Measurements from ENCODE around the gene HARBI1. TPM values are rescaled to one million over a fixed set of nuclear protein-coding genes. Genes with fewer than 3 reads are reported as not detected.

Gene HARBI1
- total RNA-seq, 1 experiment from 2014 or later: 6.3 TPM

- no peaks in the 10 kb centered on the region for H3K9me3 ChIP-seq (ENCODE audit: control insufficient read depth, low read depth, low read length)
- no peak overlapping the region for H2AK5ac ChIP-seq (ENCODE audit: insufficient read length, low read length)
- no peaks in the 10 kb centered on the region for H3K27me3 Mint-ChIP-seq (ENCODE audit: low read depth)
- H3K4me1 Mint-ChIP-seq: no peaks in the 10 kb centered on the region
- H3K23me2 ChIP-seq (ENCODE audit: insufficient read length, low read depth, low read length, poor library complexity, severe bottlenecking): no peaks in the 10 kb centered on the region
- H2AFZ ChIP-seq (ENCODE audit: low read length): no peak overlapping the region
- TF ChIP-seq, protein P1, sequence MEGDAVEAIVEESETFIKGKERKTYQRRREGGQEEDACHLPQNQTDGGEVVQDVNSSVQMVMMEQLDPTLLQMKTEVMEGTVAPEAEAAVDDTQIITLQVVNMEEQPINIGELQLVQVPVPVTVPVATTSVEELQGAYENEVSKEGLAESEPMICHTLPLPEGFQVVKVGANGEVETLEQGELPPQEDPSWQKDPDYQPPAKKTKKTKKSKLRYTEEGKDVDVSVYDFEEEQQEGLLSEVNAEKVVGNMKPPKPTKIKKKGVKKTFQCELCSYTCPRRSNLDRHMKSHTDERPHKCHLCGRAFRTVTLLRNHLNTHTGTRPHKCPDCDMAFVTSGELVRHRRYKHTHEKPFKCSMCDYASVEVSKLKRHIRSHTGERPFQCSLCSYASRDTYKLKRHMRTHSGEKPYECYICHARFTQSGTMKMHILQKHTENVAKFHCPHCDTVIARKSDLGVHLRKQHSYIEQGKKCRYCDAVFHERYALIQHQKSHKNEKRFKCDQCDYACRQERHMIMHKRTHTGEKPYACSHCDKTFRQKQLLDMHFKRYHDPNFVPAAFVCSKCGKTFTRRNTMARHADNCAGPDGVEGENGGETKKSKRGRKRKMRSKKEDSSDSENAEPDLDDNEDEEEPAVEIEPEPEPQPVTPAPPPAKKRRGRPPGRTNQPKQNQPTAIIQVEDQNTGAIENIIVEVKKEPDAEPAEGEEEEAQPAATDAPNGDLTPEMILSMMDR (conservative IDR thresholded peaks at IDR 0.05): no peak
- H4K5ac ChIP-seq (ENCODE audit: insufficient read length, low read depth, low read length): no peak overlapping the region
- H4K20me1 ChIP-seq (ENCODE audit: control insufficient read depth, insufficient read depth, insufficient read length): no peaks in the 10 kb centered on the region
- no peak overlapping the region for H3K4me2 ChIP-seq (ENCODE audit: insufficient read depth, insufficient read length, low read length)
- H3T11ph ChIP-seq (ENCODE audit: low read length): no peak overlapping the region
- no peak overlapping the region for H2BK20ac ChIP-seq (ENCODE audit: low read depth, low read length, poor library complexity, severe bottlenecking)
- H2BK120ac ChIP-seq (ENCODE audit: low read depth, low read length, poor library complexity, severe bottlenecking): no peak overlapping the region
- H3K9ac ChIP-seq (ENCODE audit: extremely low read depth, insufficient read length, low read length): no peak overlapping the region
- no peak overlapping the region for H3K23ac ChIP-seq (ENCODE audit: insufficient read length, low read depth, low read length)
- H4K91ac ChIP-seq (ENCODE audit: insufficient read length, low read depth, low read length): no peak overlapping the region
- no peak overlapping the region for H2BK12ac ChIP-seq (ENCODE audit: insufficient read length, low read depth, low read length)
- H3K14ac ChIP-seq (ENCODE audit: insufficient read depth, low read length): no peak overlapping the region
- no peak overlapping the region for H3K27ac ChIP-seq (ENCODE audit: insufficient read length, low read depth, low read length)
- H3K27ac Mint-ChIP-seq: 0 out of 7 replicates have a peak overlapping the region, but pooled peaks of 1 of the 3 experiments have one; percentile 15
- no CpG with 5 or more reads among the region's 15 CpGs for WGBS (ENCODE audit: extremely low coverage, insufficient read length, low lambda C conversion rate)
- no peak overlapping the region for H3K18ac ChIP-seq (ENCODE audit: insufficient read length, low read depth, low read length)
- no peak overlapping the region for H2BK15ac ChIP-seq (ENCODE audit: low read depth, low read length)
- no peak overlapping the region for H3K4ac ChIP-seq (ENCODE audit: low read depth, low read length)
- H3K79me2 ChIP-seq (ENCODE audit: insufficient read depth, low read length): no peaks in the 10 kb centered on the region
- H3K56ac ChIP-seq (ENCODE audit: insufficient read length, low read depth, low read length): no peak overlapping the region
- H4K8ac ChIP-seq (replicated peaks; ENCODE audit: insufficient read length, low read depth, low read length): no peak overlapping the region
- no peak for DNase-seq
- H2BK5ac ChIP-seq (ENCODE audit: insufficient read length, low read length): no peak overlapping the region
- H3K27me3 ChIP-seq (ENCODE audit: insufficient read depth, low read length): no peaks in the 10 kb centered on the region
- peaks cover 0 to 2% (median 0%) of the 10 kb centered on the region in 3 experiments; a peak in 2 of 7 replicates for H3K36me3 Mint-ChIP-seq (ENCODE audit: insufficient read depth in 1 of 3, low read depth in 3 of 3)
- H3K4me1 ChIP-seq (ENCODE audit: insufficient read depth, low read length): no peaks in the 10 kb centered on the region
- H3K9me3 Mint-ChIP-seq: no peaks in the 10 kb centered on the region
- no peaks in the 10 kb centered on the region for H3K79me1 ChIP-seq (ENCODE audit: insufficient read depth, low read depth, low read length, poor library complexity, severe bottlenecking)
- H3K4me3 Mint-ChIP-seq: no peak overlapping the region
Measured at GRCh38 chr11:46603704-46604308, 13.2 kb downstream of the HARBI1 start.
